ENCODE measurements around the gene GNB1.
A peak's percentile ranks its signal among the peaks of the same experiment; 100 is the strongest.

The GNB1 gene

GRCh38 chr1:1907098-1907736, 16.3 kb upstream of the GNB1 start:
- peak in 1 of 2 experiments; percentile 39 for DNase-seq

GRCh38 chr1:1906185-1907097, 15.6 kb upstream of the GNB1 start:
- DNase-seq: peak; percentile 47 to 81

- DNase-seq: no peak
These were observed 12.3 kb upstream of the GNB1 start for GRCh38 chr1:1903224-1903623.

- DNase-seq: no peak
These were observed 10.9 kb upstream of the GNB1 start for GRCh38 chr1:1901641-1902294.

GRCh38 chr1:1900883-1901640, 10.2 kb upstream of the GNB1 start:
- no peak for DNase-seq

- no peak for DNase-seq
These were observed 9.1 kb upstream of the GNB1 start for GRCh38 chr1:1899967-1900327.

GRCh38 chr1:1899266-1899966, 8.5 kb upstream of the GNB1 start:
- DNase-seq: no peak

- no peak for DNase-seq
These were observed 7.5 kb upstream of the GNB1 start for GRCh38 chr1:1898246-1898933.

- DNase-seq: no peak
These were observed 4.8 kb upstream of the GNB1 start for GRCh38 chr1:1895456-1896336.

- no peak for DNase-seq
These were observed 4.2 kb upstream of the GNB1 start for GRCh38 chr1:1895060-1895418.

- DNase-seq: no peak
These were observed 3.6 kb upstream of the GNB1 start for GRCh38 chr1:1894354-1895059.

- DNase-seq: no peak
These were observed 3.1 kb upstream of the GNB1 start for GRCh38 chr1:1893997-1894353.

- DNase-seq: no peak
These were observed 2.6 kb upstream of the GNB1 start for GRCh38 chr1:1893291-1893985.

- DNase-seq: no peak
These were observed 1.9 kb upstream of the GNB1 start for GRCh38 chr1:1892763-1893120.

- no peak for DNase-seq
These were observed 1.3 kb upstream of the GNB1 start for GRCh38 chr1:1892079-1892762.

- peak; percentile 59 to 87 for DNase-seq
These were observed 627 bp upstream of the GNB1 start for GRCh38 chr1:1891349-1892078.

- DNase-seq: peak in 1 of 2 experiments; percentile 50
These were observed 911 bp downstream of the GNB1 start for GRCh38 chr1:1889847-1890505.
